Erythroblast (primary cell): Measurements from ENCODE around the gene PIK3C2G.

Source experiments
- GATA1 ChIP-seq: IDR thresholded peaks from 2 replicates; pipeline ENCODE4 v1.6.1; 2011; ENCODE audit warnings: low read depth, mild to moderate bottlenecking, control low read depth, low read length, moderate library complexity
- POLR2A ChIP-seq: IDR thresholded peaks from 2 replicates; pipeline ENCODE4 v1.6.1; 2011; ENCODE audit warnings: mild to moderate bottlenecking, low read length

DNA sequence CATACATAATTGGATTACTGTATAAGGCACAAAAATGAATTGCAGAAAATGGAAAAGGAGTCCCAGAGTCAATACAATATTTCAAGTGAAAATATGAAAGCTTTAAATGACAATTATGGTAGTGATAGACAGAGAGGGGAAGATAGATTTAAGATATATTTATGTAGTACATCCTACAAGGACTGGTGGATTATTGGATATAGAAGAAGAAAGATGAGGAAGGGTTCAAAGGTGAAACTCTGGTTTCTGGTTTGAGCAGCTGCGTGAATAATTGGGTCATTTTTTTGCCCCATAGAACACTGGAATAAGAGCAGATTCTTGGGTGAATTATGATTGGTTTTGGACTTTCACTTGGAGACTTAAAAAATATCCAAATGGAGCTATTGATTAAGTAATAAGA lies 19.4 kb downstream of the PIK3C2G start:
- TF ChIP-seq POLR2A (no peak), GATA1 (no peak)
